ENCODE data around the gene LMO1. TPM values are rescaled to one million over a fixed set of nuclear protein-coding genes. Genes with fewer than 3 reads are reported as not detected.

LMO1 gene
- polyA plus RNA-seq, 1 donor (not counting 4 experiments of a cell fraction or from before 2014, with no cell fraction given) = 0.08 TPM

GRCh38 chr11:8250434-8250833 is 13.2 kb downstream of the LMO1 start:
- H3K36me3 ChIP-seq (ENCODE audit: control insufficient read depth in 2 of 2, extremely low read depth in 1 of 2, insufficient read depth in 2 of 2, low read length in 2 of 2) = no peaks in the 10 kb centered on the region
- no peak overlapping the region for H2AFZ ChIP-seq (ENCODE audit: control insufficient read depth, low read length)
- DNase-seq (ENCODE audit: low read depth, low spot score) = no peak
- no peaks in the 10 kb centered on the region for H3K9me3 ChIP-seq (ENCODE audit: control insufficient read depth, low read depth, low read length)
- dilution Hi-C loops (cut with MboI; ENCODE audit: extremely low pct_ligation_motif_present, low sequenced_read_pairs) = no loop called here
- H3K9me1 ChIP-seq (ENCODE audit: control insufficient read depth, extremely low read depth, insufficient read depth, low read length) = no peaks in the 10 kb centered on the region
- peaks cover 4% of the 10 kb centered on the region for H3K27me3 ChIP-seq (ENCODE audit: control insufficient read depth, extremely low read depth, insufficient read depth, low read length)
- H3K79me2 ChIP-seq (ENCODE audit: control insufficient read depth, insufficient read depth, low read length) = no peaks in the 10 kb centered on the region
- no peak overlapping the region for H3K4me3 ChIP-seq (ENCODE audit: control insufficient read depth in 2 of 3, extremely low read depth in 1 of 3, insufficient read depth in 2 of 3, low read depth in 1 of 3, low read length in 3 of 3)
- H3K4me1 ChIP-seq (ENCODE audit: control insufficient read depth, extremely low read depth, insufficient read depth, low read length) = peaks cover 25% of the 10 kb centered on the region
- FAIRE-seq = no peak
- no peak overlapping the region for H3K27ac ChIP-seq (ENCODE audit: control insufficient read depth, insufficient read depth, low read length)
- H3K9ac ChIP-seq (ENCODE audit: control insufficient read depth, extremely low read depth, insufficient read depth, low read length) = no peak overlapping the region
- TF ChIP-seq CTCF (optimal IDR thresholded peaks at IDR 0.05 in 1 of 3, IDR thresholded peaks at IDR 0.05 in 1 of 3, conservative IDR thresholded peaks at IDR 0.05 in 1 of 3; ENCODE audit: extremely low read depth in 1 of 3, insufficient read depth in 2 of 3, low read length in 3 of 3) = no peak
- TF ChIP-seq EZH2 (IDR thresholded peaks at IDR 0.05; ENCODE audit: low read length) = no peak
- H3K4me2 ChIP-seq (ENCODE audit: control insufficient read depth, extremely low read depth, insufficient read depth, low read depth, low read length) = no peak overlapping the region
- no peaks in the 10 kb centered on the region for H4K20me1 ChIP-seq (ENCODE audit: control insufficient read depth, extremely low read depth, insufficient read depth, low read length)

GRCh38 chr11:8249482-8249881 is 14.2 kb downstream of the LMO1 start:
- Histone ChIP-seq H3K9ac (ENCODE audit: control insufficient read depth, extremely low read depth, insufficient read depth, low read length) (no peak overlapping the region), H3K36me3 (ENCODE audit: control insufficient read depth in 2 of 2, extremely low read depth in 1 of 2, insufficient read depth in 2 of 2, low read length in 2 of 2) (no peaks in the 10 kb centered on the region), H3K27me3 (ENCODE audit: control insufficient read depth, extremely low read depth, insufficient read depth, low read length) (peaks cover 4% of the 10 kb centered on the region), H2AFZ (ENCODE audit: control insufficient read depth, low read length) (no peak overlapping the region), H3K4me2 (ENCODE audit: control insufficient read depth, extremely low read depth, insufficient read depth, low read depth, low read length) (no peak overlapping the region), H3K27ac (ENCODE audit: control insufficient read depth, insufficient read depth, low read length) (no peak overlapping the region), H3K9me1 (ENCODE audit: control insufficient read depth, extremely low read depth, insufficient read depth, low read length) (no peaks in the 10 kb centered on the region), H3K4me3 (ENCODE audit: control insufficient read depth in 2 of 3, extremely low read depth in 1 of 3, insufficient read depth in 2 of 3, low read depth in 1 of 3, low read length in 3 of 3) (no peak overlapping the region), H3K9me3 (ENCODE audit: control insufficient read depth, low read depth, low read length) (no peaks in the 10 kb centered on the region), H3K79me2 (ENCODE audit: control insufficient read depth, insufficient read depth, low read length) (no peaks in the 10 kb centered on the region), H4K20me1 (ENCODE audit: control insufficient read depth, extremely low read depth, insufficient read depth, low read length) (no peaks in the 10 kb centered on the region), H3K4me1 (ENCODE audit: control insufficient read depth, extremely low read depth, insufficient read depth, low read length) (peaks cover 25% of the 10 kb centered on the region)
- DNase-seq (ENCODE audit: low read depth, low spot score) = no peak
- no peak for FAIRE-seq
- TF ChIP-seq EZH2 (IDR thresholded peaks at IDR 0.05; ENCODE audit: low read length) (no peak), CTCF (optimal IDR thresholded peaks at IDR 0.05 in 1 of 3, IDR thresholded peaks at IDR 0.05 in 1 of 3, conservative IDR thresholded peaks at IDR 0.05 in 1 of 3; ENCODE audit: extremely low read depth in 1 of 3, insufficient read depth in 2 of 3, low read length in 3 of 3) (no peak)
- dilution Hi-C loops (cut with MboI; ENCODE audit: extremely low pct_ligation_motif_present, low sequenced_read_pairs) = no loop called here

Data from keratinocyte (primary cell).